LoVo (cell line): ENCODE results near the gene CRCP.

Experiments used
- DNase-seq: peaks from one replicate; pipeline ENCODE4 v3.0.0-alpha.2; 2016; ENCODE audit warnings: low spot score

The CRCP gene

GRCh38 chr7:66189695-66190503, 75.3 kb downstream of the CRCP start:
- no peak for DNase-seq

- no peak for DNase-seq
Measured at GRCh38 chr7:66190504-66190857, 75.8 kb downstream of the CRCP start.

GRCh38 chr7:66193146-66193725, 78.6 kb downstream of the CRCP start:
- DNase-seq = no peak

- DNase-seq = no peak
Measured at GRCh38 chr7:66198469-66198868, 83.8 kb downstream of the CRCP start.

GRCh38 chr7:66198956-66199355, 84.3 kb downstream of the CRCP start:
- DNase-seq = no peak

GRCh38 chr7:66202441-66202840, 87.8 kb downstream of the CRCP start:
- no peak for DNase-seq
